OCI-LY7 (cell line): Measurements from ENCODE around the gene RAI2. TPM values are rescaled to one million over a fixed set of nuclear protein-coding genes. Genes with fewer than 3 reads are reported as not detected.

ENCODE experiments used
- BruUV-seq: library from RNA; stranded (reverse); fragments of 400-500 nt; replicated peaks from 2 replicates; lab custom pipeline; 2021; lab: Mats Ljungman, UMichigan
- CTCF ChIA-PET: fragments of 300-600 bp; sonication (Branson Sonifier 250); formaldehyde crosslinking; loops from one replicate; lab custom pipeline; 2022; ENCODE audit warnings: antibody characterized with exemption; ENCODE audit not compliant: unreplicated experiment; lab: Charles Lee
- POLR2A ChIA-PET: fragments of 300-600 bp; sonication (Branson Sonifier 250); formaldehyde crosslinking; loops from one replicate; lab custom pipeline; 2022; ENCODE audit warnings: antibody characterized with exemption; lab: Charles Lee
- DNase-seq: peaks from one replicate; pipeline ENCODE4 v3.0.0-alpha.2; 2015; ENCODE audit warnings: low spot score
- H2AFZ ChIP-seq: fragments of 200-600 bp; sonication (generic), shearing (Covaris generic); 2 replicates; pipeline ENCODE4 v1.6.1; 2014; ENCODE audit warnings: mild to moderate bottlenecking, antibody characterized with exemption, low read length, moderate library complexity
- H3K27ac ChIP-seq: fragments of 200-600 bp; sonication (generic); 2 replicates; pipeline ENCODE4 v1.5.1; 2014; ENCODE audit warnings: mixed run types, low read depth, mild to moderate bottlenecking, moderate library complexity, low read length, inconsistent platforms; ENCODE audit not compliant: poor library complexity, severe bottlenecking
- H3K36me3 ChIP-seq: fragments of 200-600 bp; sonication (generic); 2 replicates; pipeline ENCODE4 v1.6.1; 2014; ENCODE audit warnings: mild to moderate bottlenecking, antibody characterized with exemption, low read length, moderate library complexity, mixed read lengths; ENCODE audit not compliant: insufficient read depth
- H3K4me1 ChIP-seq: fragments of 200-600 bp; sonication (generic); 2 replicates; pipeline ENCODE4 v1.5.1; 2014; ENCODE audit warnings: mild to moderate bottlenecking, low read length; ENCODE audit not compliant: insufficient read depth, poor library complexity, severe bottlenecking
- H3K4me2 ChIP-seq: fragments of 200-600 bp; sonication (generic); 2 replicates; pipeline ENCODE4 v1.6.1; 2014; ENCODE audit warnings: mild to moderate bottlenecking, low read length
- H3K4me3 ChIP-seq: fragments of 200-600 bp; sonication (generic); 2 replicates; pipeline ENCODE4 v1.5.1; 2014; ENCODE audit warnings: mild to moderate bottlenecking, low read depth, low read length; ENCODE audit not compliant: poor library complexity, severe bottlenecking
- H3K79me2 ChIP-seq: fragments of 200-600 bp; sonication (generic); 2 replicates; pipeline ENCODE4 v1.6.1; 2016; ENCODE audit warnings: low read depth, mild to moderate bottlenecking, low read length, moderate library complexity, mixed read lengths; ENCODE audit not compliant: insufficient read depth
- H3K9me2 ChIP-seq: fragments of 200-600 bp; sonication (generic); 2 replicates; pipeline ENCODE4 v1.6.1; 2016; ENCODE audit warnings: mild to moderate bottlenecking, low read length, mixed read lengths; ENCODE audit not compliant: insufficient read depth
- H3K9me3 ChIP-seq: fragments of 200-600 bp; sonication (generic); 2 replicates; pipeline ENCODE4 v1.6.1; 2014; ENCODE audit warnings: mild to moderate bottlenecking, mixed run types, low read length, mixed read lengths
- H4K20me1 ChIP-seq: fragments of 200-600 bp; sonication (generic); 2 replicates; pipeline ENCODE4 v1.6.1; 2014; ENCODE audit warnings: mild to moderate bottlenecking, antibody characterized with exemption, low read length, moderate library complexity, mixed read lengths; ENCODE audit not compliant: insufficient read depth
- EZH2phosphoT487 ChIP-seq: fragments of 200-600 bp; sonication (generic); IDR thresholded peaks from 2 replicates; pipeline ENCODE4 v1.6.1; 2018; ENCODE audit warnings: low read depth, borderline replicate concordance, mild to moderate bottlenecking, mixed run types, antibody characterized with exemption, low read length, moderate library complexity, mixed read lengths
- intact Hi-C: fragments of 100-400 bp; cut with micrococcal nuclease; formaldehyde crosslinking; loops from one replicate; pipeline ENCODE4 v1.10.0; 2022; ENCODE audit not compliant: unreplicated experiment
- total RNA-seq, 2 experiments: library from RNA; depleted of rRNA in 1 of 2; stranded (reverse); fragments of >200 nt in 1 of 2; shearing (Covaris generic) in 1 of 2; gene quantifications; 2 replicates each; pipeline ENCODE4 v1.2.3, GENCODE V29; 2014 to 2022
- TF ChIP-seq, protein P1 (sequence below): fragments of 200-600 bp; sonication (generic); conservative IDR thresholded peaks from 2 replicates; pipeline ENCODE4 v1.5.1; 2014; ENCODE audit warnings: mild to moderate bottlenecking, antibody characterized with exemption, low read length, moderate library complexity, mixed read lengths

RAI2 gene
- total RNA-seq, 2 experiments from 2014 or later, result not detected

DNA sequence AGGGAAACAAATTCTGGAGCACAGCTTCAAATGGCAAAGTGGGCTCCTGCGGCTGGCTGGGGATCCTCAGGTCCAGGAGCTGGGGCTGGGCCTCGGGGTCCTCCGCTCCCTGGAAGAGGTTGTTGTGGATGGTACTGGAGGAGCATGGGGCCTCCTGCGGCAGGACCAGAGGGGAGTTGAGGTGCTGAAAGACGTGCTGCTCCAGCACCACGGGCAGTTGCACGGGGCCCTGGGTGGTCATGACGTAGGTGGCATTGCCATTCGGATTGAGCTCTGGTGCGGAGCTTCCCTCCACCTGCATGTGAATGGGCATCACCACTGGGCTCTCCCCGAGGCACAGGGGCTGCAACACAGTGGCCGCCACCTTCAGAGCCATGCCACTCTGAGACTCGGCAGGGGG, 59.7 kb downstream of the RAI2 start:
- Histone ChIP-seq H3K79me2 (no peaks in the 10 kb centered on the region), H4K20me1 (no peaks in the 10 kb centered on the region), H3K9me2 (no peaks in the 10 kb centered on the region), H3K4me2 (no peak overlapping the region), H3K4me3 (no peak overlapping the region), H3K4me1 (no peaks in the 10 kb centered on the region), H3K36me3 (no peaks in the 10 kb centered on the region), H3K9me3 (no peaks in the 10 kb centered on the region), H2AFZ (no peak overlapping the region), H3K27ac (no peak overlapping the region)
- POLR2A ChIA-PET, result no interaction called here
- BruUV-seq, result no TSS peak
- no peak for DNase-seq
- CTCF ChIA-PET, result interaction anchor here (0.6 kb wide), 1 partner anchor 1358 kb away, joined by 5 read pairs; no protein-coding TSS in a partner anchor
- TF ChIP-seq, protein P1, sequence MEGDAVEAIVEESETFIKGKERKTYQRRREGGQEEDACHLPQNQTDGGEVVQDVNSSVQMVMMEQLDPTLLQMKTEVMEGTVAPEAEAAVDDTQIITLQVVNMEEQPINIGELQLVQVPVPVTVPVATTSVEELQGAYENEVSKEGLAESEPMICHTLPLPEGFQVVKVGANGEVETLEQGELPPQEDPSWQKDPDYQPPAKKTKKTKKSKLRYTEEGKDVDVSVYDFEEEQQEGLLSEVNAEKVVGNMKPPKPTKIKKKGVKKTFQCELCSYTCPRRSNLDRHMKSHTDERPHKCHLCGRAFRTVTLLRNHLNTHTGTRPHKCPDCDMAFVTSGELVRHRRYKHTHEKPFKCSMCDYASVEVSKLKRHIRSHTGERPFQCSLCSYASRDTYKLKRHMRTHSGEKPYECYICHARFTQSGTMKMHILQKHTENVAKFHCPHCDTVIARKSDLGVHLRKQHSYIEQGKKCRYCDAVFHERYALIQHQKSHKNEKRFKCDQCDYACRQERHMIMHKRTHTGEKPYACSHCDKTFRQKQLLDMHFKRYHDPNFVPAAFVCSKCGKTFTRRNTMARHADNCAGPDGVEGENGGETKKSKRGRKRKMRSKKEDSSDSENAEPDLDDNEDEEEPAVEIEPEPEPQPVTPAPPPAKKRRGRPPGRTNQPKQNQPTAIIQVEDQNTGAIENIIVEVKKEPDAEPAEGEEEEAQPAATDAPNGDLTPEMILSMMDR, result no peak
- TF ChIP-seq EZH2phosphoT487, result no peak
- intact Hi-C loops, result no loop called here

DNA sequence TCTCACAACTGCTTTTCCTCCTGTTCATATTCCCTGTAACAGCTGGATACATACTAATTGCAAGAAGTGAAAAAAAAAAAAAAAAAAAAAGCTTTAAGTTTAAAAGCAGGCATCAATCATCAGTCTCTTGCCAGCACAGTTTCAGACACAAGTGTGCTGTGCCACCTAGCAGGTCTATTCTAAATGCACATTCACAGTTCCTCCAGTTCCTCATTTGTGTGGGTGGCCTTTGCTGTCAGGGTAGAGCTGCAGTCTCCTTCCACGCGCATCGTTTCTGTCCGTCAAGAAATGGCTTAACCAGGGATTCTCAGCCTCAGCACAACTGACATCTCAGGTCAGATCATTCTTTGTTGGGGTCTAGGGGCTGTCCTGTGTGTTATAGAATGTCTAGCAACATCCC, 62.2 kb downstream of the RAI2 start:
- DNase-seq, result no peak
- ChIA-PET POLR2A (interaction anchor here (0.7 kb wide), 1 partner anchor 10 kb away, joined by 9 read pairs; no protein-coding TSS in a partner anchor), CTCF (no interaction called here)
- BruUV-seq, result no TSS peak
- intact Hi-C loops, result no loop called here
- H3K4me3 ChIP-seq, result no peak overlapping the region
- no peak overlapping the region for H3K4me2 ChIP-seq
- H4K20me1 ChIP-seq, result no peaks in the 10 kb centered on the region
- no peaks in the 10 kb centered on the region for H3K9me3 ChIP-seq
- H3K36me3 ChIP-seq, result no peaks in the 10 kb centered on the region
- H2AFZ ChIP-seq, result no peak overlapping the region
- no peak overlapping the region for H3K27ac ChIP-seq
- no peaks in the 10 kb centered on the region for H3K4me1 ChIP-seq
- H3K79me2 ChIP-seq, result no peaks in the 10 kb centered on the region
- H3K9me2 ChIP-seq, result no peaks in the 10 kb centered on the region
- no peak for TF ChIP-seq EZH2phosphoT487
- TF ChIP-seq, protein P1, result no peak

DNA sequence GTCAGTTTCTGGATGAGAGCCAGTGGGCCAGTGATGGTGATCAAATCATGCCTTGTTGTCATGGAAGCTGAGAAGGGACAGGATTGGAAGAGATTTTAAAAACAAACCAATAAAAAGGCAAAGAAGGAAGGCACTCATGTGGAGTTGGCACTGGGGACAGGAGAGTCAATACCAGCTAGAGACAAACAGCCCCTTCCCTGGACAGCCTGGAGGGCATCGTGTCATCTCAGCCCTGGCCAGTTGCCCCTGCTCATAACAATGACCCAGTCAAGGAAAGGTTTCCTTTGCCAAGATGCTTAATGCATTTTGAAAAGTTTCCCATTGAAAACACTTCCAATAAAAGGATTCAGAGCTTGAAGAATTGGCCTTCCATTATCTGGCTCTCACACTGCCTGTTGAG, 68.3 kb downstream of the RAI2 start:
- H3K4me3 ChIP-seq, result no peak overlapping the region
- H3K9me3 ChIP-seq, result no peaks in the 10 kb centered on the region
- TF ChIP-seq, protein P1, result no peak
- TF ChIP-seq EZH2phosphoT487, result no peak
- no TSS peak for BruUV-seq
- DNase-seq, result no peak
- ChIA-PET POLR2A (no interaction called here), CTCF (no interaction called here)
- no peaks in the 10 kb centered on the region for H4K20me1 ChIP-seq
- H3K79me2 ChIP-seq, result no peaks in the 10 kb centered on the region
- no peak overlapping the region for H3K27ac ChIP-seq
- H3K4me2 ChIP-seq, result no peak overlapping the region
- no peaks in the 10 kb centered on the region for H3K4me1 ChIP-seq
- intact Hi-C loops, result no loop called here
- H3K9me2 ChIP-seq, result no peaks in the 10 kb centered on the region
- H3K36me3 ChIP-seq, result no peaks in the 10 kb centered on the region
- H2AFZ ChIP-seq, result no peak overlapping the region
